NCI-H2081 treated with DMSO at 0.1 percent for 48 hours (cell line): ENCODE results near the gene VPS26C.

Source experiments
- DNase-seq: peaks from one replicate; lab custom pipeline; 2025; lab: John Stamatoyannopoulos, UW

Gene VPS26C

GRCh38 chr21:37264808-37265207 is 2.3 kb downstream of the VPS26C start:
- DNase-seq, result no peak

GRCh38 chr21:37263827-37264600 is 3.1 kb downstream of the VPS26C start:
- DNase-seq, result no peak

GRCh38 chr21:37259426-37259825 is 7.7 kb downstream of the VPS26C start:
- no peak for DNase-seq

GRCh38 chr21:37257967-37258877 is 8.9 kb downstream of the VPS26C start:
- DNase-seq, result no peak

- DNase-seq, result no peak
Measured at GRCh38 chr21:37257511-37257966, 9.6 kb downstream of the VPS26C start.

GRCh38 chr21:37253991-37254390 is 13.1 kb downstream of the VPS26C start:
- DNase-seq, result no peak

GRCh38 chr21:37251294-37251634 is 15.9 kb downstream of the VPS26C start:
- DNase-seq, result no peak

GRCh38 chr21:37249112-37249904 is 17.8 kb downstream of the VPS26C start:
- no peak for DNase-seq

GRCh38 chr21:37248298-37248697 is 18.8 kb downstream of the VPS26C start:
- DNase-seq, result no peak

- no peak for DNase-seq
Measured at GRCh38 chr21:37245151-37245550, 22.0 kb downstream of the VPS26C start.

GRCh38 chr21:37244501-37245095 is 22.5 kb downstream of the VPS26C start:
- no peak for DNase-seq

- DNase-seq, result no peak
Measured at GRCh38 chr21:37243961-37244360, 23.2 kb downstream of the VPS26C start.

GRCh38 chr21:37241426-37241825 is 25.7 kb downstream of the VPS26C start:
- no peak for DNase-seq

- no peak for DNase-seq
Measured at GRCh38 chr21:37240978-37241377, 26.2 kb downstream of the VPS26C start.

GRCh38 chr21:37237764-37238163 is 29.4 kb downstream of the VPS26C start:
- DNase-seq, result no peak

- no peak for DNase-seq
Measured at GRCh38 chr21:37237346-37237745, 29.8 kb downstream of the VPS26C start.

- DNase-seq, result peak; percentile 3
Measured at GRCh38 chr21:37233551-37234146, 33.5 kb downstream of the VPS26C start.

- no peak for DNase-seq
Measured at GRCh38 chr21:37232274-37233018, 34.7 kb downstream of the VPS26C start.

- no peak for DNase-seq
Measured at GRCh38 chr21:37231671-37232070, 35.5 kb downstream of the VPS26C start.

- no peak for DNase-seq
Measured at GRCh38 chr21:37231249-37231645, 35.9 kb downstream of the VPS26C start.
